ENCODE results near the gene TNRC6B. TPM values are rescaled to one million over a fixed set of nuclear protein-coding genes. Genes with fewer than 3 reads are reported as not detected.

TNRC6B gene
- total and polyA plus RNA-seq, 2 experiments from 2014 or later: 46.9 to 87.8 TPM

GRCh38 chr22:40364431-40364830 is 186.7 kb downstream of the TNRC6B start (continued):
- TF ChIP-seq REST (IDR thresholded peaks at IDR 0.05; ENCODE audit: unreplicated experiment): no peak
- TF ChIP-seq NANOG (IDR thresholded peaks at IDR 0.05; ENCODE audit: borderline replicate concordance): no peak
- no peak for TF ChIP-seq JUNB (IDR thresholded peaks at IDR 0.05; ENCODE audit: unreplicated experiment)
- no peak for TF ChIP-seq ZNF114 (CRISPR knock-in tag; IDR thresholded peaks at IDR 0.05)
- TF ChIP-seq, protein P1, sequence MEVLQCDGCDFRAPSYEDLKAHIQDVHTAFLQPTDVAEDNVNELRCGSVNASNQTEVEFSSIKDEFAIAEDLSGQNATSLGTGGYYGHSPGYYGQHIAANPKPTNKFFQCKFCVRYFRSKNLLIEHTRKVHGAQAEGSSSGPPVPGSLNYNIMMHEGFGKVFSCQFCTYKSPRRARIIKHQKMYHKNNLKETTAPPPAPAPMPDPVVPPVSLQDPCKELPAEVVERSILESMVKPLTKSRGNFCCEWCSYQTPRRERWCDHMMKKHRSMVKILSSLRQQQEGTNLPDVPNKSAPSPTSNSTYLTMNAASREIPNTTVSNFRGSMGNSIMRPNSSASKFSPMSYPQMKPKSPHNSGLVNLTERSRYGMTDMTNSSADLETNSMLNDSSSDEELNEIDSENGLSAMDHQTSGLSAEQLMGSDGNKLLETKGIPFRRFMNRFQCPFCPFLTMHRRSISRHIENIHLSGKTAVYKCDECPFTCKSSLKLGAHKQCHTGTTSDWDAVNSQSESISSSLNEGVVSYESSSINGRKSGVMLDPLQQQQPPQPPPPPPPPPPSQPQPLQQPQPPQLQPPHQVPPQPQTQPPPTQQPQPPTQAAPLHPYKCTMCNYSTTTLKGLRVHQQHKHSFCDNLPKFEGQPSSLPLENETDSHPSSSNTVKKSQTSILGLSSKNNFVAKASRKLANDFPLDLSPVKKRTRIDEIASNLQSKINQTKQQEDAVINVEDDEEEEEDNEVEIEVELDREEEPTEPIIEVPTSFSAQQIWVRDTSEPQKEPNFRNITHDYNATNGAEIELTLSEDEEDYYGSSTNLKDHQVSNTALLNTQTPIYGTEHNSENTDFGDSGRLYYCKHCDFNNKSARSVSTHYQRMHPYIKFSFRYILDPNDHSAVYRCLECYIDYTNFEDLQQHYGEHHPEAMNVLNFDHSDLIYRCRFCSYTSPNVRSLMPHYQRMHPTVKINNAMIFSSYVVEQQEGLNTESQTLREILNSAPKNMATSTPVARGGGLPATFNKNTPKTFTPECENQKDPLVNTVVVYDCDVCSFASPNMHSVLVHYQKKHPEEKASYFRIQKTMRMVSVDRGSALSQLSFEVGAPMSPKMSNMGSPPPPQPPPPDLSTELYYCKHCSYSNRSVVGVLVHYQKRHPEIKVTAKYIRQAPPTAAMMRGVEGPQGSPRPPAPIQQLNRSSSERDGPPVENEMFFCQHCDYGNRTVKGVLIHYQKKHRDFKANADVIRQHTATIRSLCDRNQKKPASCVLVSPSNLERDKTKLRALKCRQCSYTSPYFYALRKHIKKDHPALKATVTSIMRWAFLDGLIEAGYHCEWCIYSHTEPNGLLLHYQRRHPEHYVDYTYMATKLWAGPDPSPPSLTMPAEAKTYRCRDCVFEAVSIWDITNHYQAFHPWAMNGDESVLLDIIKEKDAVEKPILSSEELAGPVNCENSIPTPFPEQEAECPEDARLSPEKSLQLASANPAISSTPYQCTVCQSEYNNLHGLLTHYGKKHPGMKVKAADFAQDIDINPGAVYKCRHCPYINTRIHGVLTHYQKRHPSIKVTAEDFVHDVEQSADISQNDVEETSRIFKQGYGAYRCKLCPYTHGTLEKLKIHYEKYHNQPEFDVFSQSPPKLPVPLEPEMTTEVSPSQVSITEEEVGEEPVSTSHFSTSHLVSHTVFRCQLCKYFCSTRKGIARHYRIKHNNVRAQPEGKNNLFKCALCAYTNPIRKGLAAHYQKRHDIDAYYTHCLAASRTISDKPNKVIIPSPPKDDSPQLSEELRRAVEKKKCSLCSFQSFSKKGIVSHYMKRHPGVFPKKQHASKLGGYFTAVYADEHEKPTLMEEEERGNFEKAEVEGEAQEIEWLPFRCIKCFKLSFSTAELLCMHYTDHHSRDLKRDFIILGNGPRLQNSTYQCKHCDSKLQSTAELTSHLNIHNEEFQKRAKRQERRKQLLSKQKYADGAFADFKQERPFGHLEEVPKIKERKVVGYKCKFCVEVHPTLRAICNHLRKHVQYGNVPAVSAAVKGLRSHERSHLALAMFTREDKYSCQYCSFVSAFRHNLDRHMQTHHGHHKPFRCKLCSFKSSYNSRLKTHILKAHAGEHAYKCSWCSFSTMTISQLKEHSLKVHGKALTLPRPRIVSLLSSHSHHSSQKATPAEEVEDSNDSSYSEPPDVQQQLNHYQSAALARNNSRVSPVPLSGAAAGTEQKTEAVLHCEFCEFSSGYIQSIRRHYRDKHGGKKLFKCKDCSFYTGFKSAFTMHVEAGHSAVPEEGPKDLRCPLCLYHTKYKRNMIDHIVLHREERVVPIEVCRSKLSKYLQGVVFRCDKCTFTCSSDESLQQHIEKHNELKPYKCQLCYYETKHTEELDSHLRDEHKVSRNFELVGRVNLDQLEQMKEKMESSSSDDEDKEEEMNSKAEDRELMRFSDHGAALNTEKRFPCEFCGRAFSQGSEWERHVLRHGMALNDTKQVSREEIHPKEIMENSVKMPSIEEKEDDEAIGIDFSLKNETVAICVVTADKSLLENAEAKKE (CRISPR knock-in tag; IDR thresholded peaks at IDR 0.05): no peak
- no peak for TF ChIP-seq ZNF331 (CRISPR knock-in tag; IDR thresholded peaks at IDR 0.05; ENCODE audit: low read depth)
- no peak for TF ChIP-seq EZH2phosphoT487 (IDR thresholded peaks at IDR 0.05; ENCODE audit: unreplicated experiment)

All from GM23338 (cell line).